ENCODE results near the gene SHD. TPM values are rescaled to one million over a fixed set of nuclear protein-coding genes. Genes with fewer than 3 reads are reported as not detected.

Gene SHD
- total RNA-seq = not detected in 2 replicates

GRCh38 chr19:4278419-4279266, at the start of gene SHD:
TSS of gene SHD (plus strand) at chr19:4279266. CDS start at chr19:4280064, 798 bp downstream.

GRCh38 chr19:4246767-4247593, 32.1 kb upstream of the SHD start, which contains the start of gene YJU2:
TSS of gene YJU2 (plus strand) at chr19:4247080. CDS start at chr19:4247147, 67 bp downstream.

GRCh38 chr19:4302243-4302640, 23.2 kb downstream of the SHD start, which contains the start of gene TMIGD2:
TSS of gene TMIGD2 (minus strand) at chr19:4302389. CDS start at chr19:4302385, 4 bp downstream.

GRCh38 chr19:4304538-4305256, 25.6 kb downstream of the SHD start, which contains the start of gene FSD1:
TSS of gene FSD1 (plus strand) at chr19:4304598. CDS start at chr19:4304747, 149 bp downstream.

GRCh38 chr19:4338441-4339355, 59.6 kb downstream of the SHD start, which contains the start of gene STAP2:
TSS of gene STAP2 (minus strand) at chr19:4338827. CDS start at chr19:4338753, 74 bp downstream.

Other genes starting within 250 kb of the SHD start
- 28.7 and 29.7 TPM in 2 replicates for gene ZBTB7A, start 212.4 kb upstream of the SHD start, total RNA-seq
- gene MAP2K2, start 155.1 kb upstream of the SHD start, total RNA-seq = 127 and 160 TPM in 2 replicates
- gene CREB3L3, start 125.6 kb upstream of the SHD start, total RNA-seq = under 0.01 TPM in 1 of 2 replicates, not detected in the other
- 14.7 and 21.5 TPM in 2 replicates for gene SIRT6, start 96.7 kb upstream of the SHD start, total RNA-seq
- gene ANKRD24, start 96.6 kb upstream of the SHD start, total RNA-seq = 0.33 and 1.2 TPM in 2 replicates
- gene EBI3, start 49.7 kb upstream of the SHD start, total RNA-seq = not detected in 2 replicates
- gene YJU2, start 32.2 kb upstream of the SHD start, total RNA-seq = 18.2 and 22.7 TPM in 2 replicates
- not detected in 2 replicates for gene TMIGD2, start 23.1 kb downstream of the SHD start, total RNA-seq
- 15.5 and 24.5 TPM in 2 replicates for gene FSD1, start 25.3 kb downstream of the SHD start, total RNA-seq
- gene STAP2, start 59.6 kb downstream of the SHD start, total RNA-seq = 5.9 and 7.5 TPM in 2 replicates
- 5.6 and 7.9 TPM in 2 replicates for gene MPND, start 64.3 kb downstream of the SHD start, total RNA-seq
- 29.1 and 36.1 TPM in 2 replicates for gene SH3GL1, start 121.3 kb downstream of the SHD start, total RNA-seq
- 10.1 and 29.7 TPM in 2 replicates for gene CHAF1A, start 123.4 kb downstream of the SHD start, total RNA-seq
- gene UBXN6, start 178.5 kb downstream of the SHD start, total RNA-seq = 106 and 123 TPM in 2 replicates
- gene HDGFL2, start 193.0 kb downstream of the SHD start, total RNA-seq = 66.8 and 70.1 TPM in 2 replicates
- gene PLIN4, start 239.2 kb downstream of the SHD start, total RNA-seq = 0.55 and 4.0 TPM in 2 replicates